IMR-90 (cell line): ENCODE measurements around the gene EMILIN2. TPM values are rescaled to one million over a fixed set of nuclear protein-coding genes. Genes with fewer than 3 reads are reported as not detected.

Source experiments
- ATAC-seq: fragments of 200-7000 bp; cut with Tn5 transposase; 2 replicates; pipeline ENCODE4 v1.9.1; 2020; ENCODE audit warnings: low read depth, mild to moderate bottlenecking, moderate library complexity
- BruUV-seq: library from RNA; stranded (reverse); fragments of 400-500 nt; replicated peaks from 2 replicates; lab custom pipeline; 2021; lab: Mats Ljungman, UMichigan
- CTCF ChIA-PET: fragments of 300-600 bp; formaldehyde crosslinking; extraction: SDS; loops from one replicate; lab custom pipeline; 2021; ENCODE audit warnings: antibody characterized with exemption; lab: Yijun Ruan, JAX
- POLR2A ChIA-PET: fragments of 300-600 bp; sonication (Branson Sonifier 250); formaldehyde crosslinking; loops from one replicate; lab custom pipeline; 2022; ENCODE audit warnings: antibody characterized with exemption; ENCODE audit not compliant: unreplicated experiment; lab: Charles Lee
- DNase-seq: peaks from one replicate; pipeline ENCODE4 v3.0.0; 2013
- H2AFZ ChIP-seq: replicated peaks from 2 replicates; pipeline ENCODE3; 2013; ENCODE audit warnings: low read length, mild to moderate bottlenecking; ENCODE audit not compliant: poor library complexity
- H2AK5ac ChIP-seq: 2 replicates; pipeline ENCODE4 v1.6.1; 2013; ENCODE audit warnings: low read depth, low read length, inconsistent platforms
- H2AK9ac ChIP-seq: replicated peaks from 2 replicates; pipeline ENCODE3; 2013; ENCODE audit warnings: mild to moderate bottlenecking, low read depth, low read length, moderate library complexity; ENCODE audit not compliant: poor library complexity
- H2BK120ac ChIP-seq: 2 replicates; pipeline ENCODE4 v1.6.1; 2013; ENCODE audit warnings: low read depth, low read length, inconsistent platforms
- H2BK15ac ChIP-seq: 3 replicates; pipeline ENCODE4 v1.6.1; 2013; ENCODE audit warnings: low read depth, low read length, inconsistent platforms
- H2BK20ac ChIP-seq: 2 replicates; pipeline ENCODE4 v1.6.1; 2013; ENCODE audit warnings: low read depth, mild to moderate bottlenecking, inconsistent platforms, low read length, moderate library complexity
- H2BK5ac ChIP-seq: 2 replicates; pipeline ENCODE4 v1.6.1; 2013; ENCODE audit warnings: mild to moderate bottlenecking, low read depth, low read length, inconsistent platforms; ENCODE audit not compliant: poor library complexity, severe bottlenecking
- H3K14ac ChIP-seq: replicated peaks from 2 replicates; pipeline ENCODE4 v1.6.1; 2013; ENCODE audit warnings: low read depth, low read length, inconsistent platforms
- H3K18ac ChIP-seq: 2 replicates; pipeline ENCODE4 v1.6.1; 2013; ENCODE audit warnings: low read depth, low read length, control low read depth
- H3K23ac ChIP-seq: 2 replicates; pipeline ENCODE4 v1.6.1; 2013; ENCODE audit warnings: low read depth, low read length, inconsistent platforms
- H3K27ac ChIP-seq: 2 replicates; pipeline ENCODE4 v1.5.1; 2013; ENCODE audit warnings: mild to moderate bottlenecking, control low read depth, low read length; ENCODE audit not compliant: insufficient read depth
- H3K27me3 ChIP-seq: 2 replicates; pipeline ENCODE4 v1.6.1; 2013; ENCODE audit warnings: low read length; ENCODE audit not compliant: control insufficient read depth, insufficient read depth
- H3K36me3 ChIP-seq: 2 replicates; pipeline ENCODE4 v1.6.1; 2013; ENCODE audit warnings: low read length, mixed read lengths; ENCODE audit not compliant: control insufficient read depth, insufficient read depth
- H3K4ac ChIP-seq: 2 replicates; pipeline ENCODE4 v1.6.1; 2013; ENCODE audit warnings: low read depth, low read length, inconsistent platforms
- H3K4me1 ChIP-seq: 2 replicates; pipeline ENCODE4 v1.6.1; 2013; ENCODE audit warnings: low read length, mixed read lengths; ENCODE audit not compliant: control insufficient read depth, insufficient read depth
- H3K4me2 ChIP-seq: 2 replicates; pipeline ENCODE4 v1.6.1; 2013; ENCODE audit warnings: low read depth, mild to moderate bottlenecking, control low read depth, low read length, moderate library complexity
- H3K4me3 ChIP-seq: 2 replicates; pipeline ENCODE4 v1.5.1; 2013; ENCODE audit warnings: low read depth, mild to moderate bottlenecking, control low read depth, low read length, moderate library complexity; ENCODE audit not compliant: insufficient read depth
- H3K56ac ChIP-seq: 2 replicates; pipeline ENCODE4 v1.6.1; 2013; ENCODE audit warnings: low read length, inconsistent platforms; ENCODE audit not compliant: insufficient read depth; ENCODE audit errors: extremely low read depth
- H3K79me1 ChIP-seq, 2 experiments: 2 replicates each; pipeline ENCODE4 v1.6.1; 2013; ENCODE audit warnings: low read length in 2 of 2, inconsistent platforms in 1 of 2, low read depth in 1 of 2
- H3K9ac ChIP-seq: 2 replicates; pipeline ENCODE4 v1.6.1; 2013; ENCODE audit warnings: low read depth, low read length, control low read depth
- H3K9me1 ChIP-seq: 2 replicates; pipeline ENCODE4 v1.6.1; 2013; ENCODE audit warnings: low read length, inconsistent platforms; ENCODE audit not compliant: insufficient read depth
- H3K9me3 ChIP-seq: 2 replicates; pipeline ENCODE4 v1.6.1; 2013; ENCODE audit warnings: low read length; ENCODE audit not compliant: control insufficient read depth, insufficient read depth
- H4K20me1 ChIP-seq: 2 replicates; pipeline ENCODE4 v1.6.1; 2013; ENCODE audit warnings: low read length, inconsistent platforms; ENCODE audit not compliant: insufficient read depth
- H4K5ac ChIP-seq: 2 replicates; pipeline ENCODE4 v1.6.1; 2013; ENCODE audit warnings: mild to moderate bottlenecking, low read depth, low read length, control low read depth
- H4K8ac ChIP-seq, 2 experiments: 2 replicates each; pipeline ENCODE4 v1.6.1; 2013; ENCODE audit warnings: low read depth in 2 of 2, low read length in 2 of 2, control low read depth in 1 of 2, inconsistent platforms in 1 of 2
- H4K91ac ChIP-seq: 2 replicates; pipeline ENCODE4 v1.6.1; 2013; ENCODE audit warnings: low read depth, low read length, inconsistent platforms; ENCODE audit not compliant: insufficient read depth
- RCOR1 ChIP-seq: IDR thresholded peaks from 2 replicates; pipeline ENCODE4 v1.6.1; 2012; ENCODE audit warnings: mild to moderate bottlenecking, low read length, improper control_type of control experiment; ENCODE audit not compliant: insufficient replicate concordance
- WGBS, 2 experiments: methylation state at CpG; one replicate each; pipeline versions ENCODE4 v1.1.5 to v1.1.7; 2013; ENCODE audit warnings: missing lambda C conversion rate in 2 of 2; ENCODE audit not compliant: insufficient read length in 1 of 2; ENCODE audit errors: extremely low coverage in 2 of 2; 5-methylcytosine and 5-hydroxymethylcytosine counted together
- dilution Hi-C: fragments of 300-500 bp; cut with HindIII; formaldehyde crosslinking; loops from one replicate; pipeline ENCODE4 v1.14.3; 2018; ENCODE audit warnings: low sequenced_read_pairs; ENCODE audit not compliant: unreplicated experiment
- in situ Hi-C: fragments of 300-500 bp; cut with MboI; formaldehyde crosslinking; loops from 3 replicates; pipeline ENCODE4 v1.14.3; 2019; ENCODE audit warnings: low sequenced_read_pairs, inconsistent platforms, mixed read lengths
- intact Hi-C: fragments of 100-400 bp; cut with micrococcal nuclease; formaldehyde crosslinking; loops from 2 replicates; pipeline ENCODE4 v1.10.0; 2022
- polyA plus RNA-seq, 3 experiments: library from polyadenylated mRNA; depleted of rRNA; stranded (reverse); fragments of >200 nt; gene quantifications; 2 replicates each; pipeline ENCODE4 v1.2.3, GENCODE V29; 2012; ENCODE audit warnings: low replicate concordance in 1 of 3
- total RNA-seq: library from RNA; depleted of rRNA; stranded (reverse); fragments of >200 nt; gene quantifications from 2 replicates; pipeline ENCODE4 v1.2.3, GENCODE V29; 2012

Gene EMILIN2
- total and polyA plus RNA-seq, 2 of the 4 experiments (the other 2 are of a cell fraction): under 0.01 to 0.14 TPM

DNA sequence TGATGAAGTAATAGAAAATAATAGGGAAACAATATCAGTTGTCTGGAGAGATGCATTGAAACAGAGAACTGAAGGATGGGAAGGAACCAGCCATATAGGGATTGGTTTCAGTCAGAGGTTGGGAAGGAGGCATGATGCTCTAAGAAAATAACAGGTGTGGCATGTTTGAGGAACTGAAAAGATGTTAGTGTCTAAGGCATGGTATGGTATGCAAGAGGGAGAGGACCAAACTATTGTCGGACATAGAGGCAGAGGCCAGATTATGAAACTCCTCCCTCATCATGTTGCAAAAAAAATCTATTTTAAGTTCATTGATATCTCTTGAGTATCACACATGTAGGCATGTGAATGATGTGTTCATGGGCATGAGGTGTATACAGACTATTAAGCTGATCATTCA, 48.9 kb upstream of the EMILIN2 start:
- intact Hi-C loops (loop anchor here (5.0 kb wide), 1 partner anchor 46 kb away; no protein-coding TSS in a partner anchor), dilution Hi-C loops (no loop called here), in situ Hi-C loops (no loop called here)
- Histone ChIP-seq H3K9me3 (no peaks in the 10 kb centered on the region), H3K79me1 (peaks cover 8 to 15% of the 10 kb centered on the region in 2 experiments; a peak in 2 of 4 replicates), H4K8ac (no peak overlapping the region), H4K20me1 (no peaks in the 10 kb centered on the region), H3K4me3 (no peak overlapping the region), H2BK20ac (no peak overlapping the region), H2BK15ac (no peak overlapping the region), H3K27ac (no peak overlapping the region), H3K14ac (no peak overlapping the region), H4K91ac (no peak overlapping the region), H2AK9ac (no peak overlapping the region), H3K9me1 (no peaks in the 10 kb centered on the region), H4K5ac (no peak overlapping the region), H3K4me1 (no peaks in the 10 kb centered on the region), H3K36me3 (peaks cover 24% of the 10 kb centered on the region), H2BK120ac (no peak overlapping the region), H3K27me3 (no peaks in the 10 kb centered on the region), H3K4ac (no peak overlapping the region), H3K18ac (no peak overlapping the region), H2AFZ (no peak overlapping the region), H3K23ac (no peak overlapping the region), H3K56ac (no peak overlapping the region), H3K4me2 (no peak overlapping the region), H2BK5ac (no peak overlapping the region), H3K9ac (no peak overlapping the region), H2AK5ac (no peak overlapping the region)
- ChIA-PET POLR2A (no interaction called here), CTCF (no interaction called here)
- no TSS peak for BruUV-seq
- TF ChIP-seq RCOR1: no peak
- DNase-seq (no peak), ATAC-seq (no peak)
- no CpG with 5 or more reads among the region's 1 CpG for WGBS, 2 experiments
